Liver (tissue), 9 donors: ENCODE data around the gene SIGLEC9. TPM values are rescaled to one million over a fixed set of nuclear protein-coding genes. Genes with fewer than 3 reads are reported as not detected.

Source experiments
- DNase-seq: peaks from one replicate; pipeline ENCODE4 v3.0.0-alpha.2; 2017; ENCODE audit warnings: low spot score
- H3K27ac ChIP-seq, 2 donors: one replicate each; pipeline ENCODE4 v1.7.0; 2013; ENCODE audit warnings: inconsistent platforms in 2 of 2, low read length in 2 of 2, control low read depth in 1 of 2, low read depth in 1 of 2, mild to moderate bottlenecking in 1 of 2
- H3K27me3 ChIP-seq, 4 donors: one replicate each; pipeline versions ENCODE4 v1.6.1 to v1.7.0; 2013; ENCODE audit warnings: low read length in 3 of 4, inconsistent platforms in 1 of 4, mild to moderate bottlenecking in 1 of 4, moderate library complexity in 1 of 4; ENCODE audit not compliant: control insufficient read depth in 4 of 4, insufficient read depth in 4 of 4
- H3K36me3 ChIP-seq, 4 donors: one replicate each; pipeline versions ENCODE4 v1.6.1 to v1.7.0; 2013; ENCODE audit warnings: low read length in 3 of 4, mild to moderate bottlenecking in 3 of 4, low read depth in 1 of 4, moderate library complexity in 1 of 4; ENCODE audit not compliant: control insufficient read depth in 4 of 4, insufficient read depth in 3 of 4
- H3K4me1 ChIP-seq, 4 donors: one replicate each; pipeline versions ENCODE4 v1.6.1 to v1.7.0; 2013; ENCODE audit warnings: low read length in 3 of 4, mild to moderate bottlenecking in 3 of 4, moderate library complexity in 1 of 4; ENCODE audit not compliant: control insufficient read depth in 4 of 4, insufficient read depth in 4 of 4
- H3K4me3 ChIP-seq, 3 donors: one replicate each; pipeline versions ENCODE4 v1.6.1 to v1.7.0; 2013; ENCODE audit warnings: low read length in 3 of 3, control low read depth in 1 of 3, low read depth in 1 of 3, mild to moderate bottlenecking in 1 of 3
- H3K9ac ChIP-seq, 2 donors: one replicate each; pipeline ENCODE4 v1.7.0; 2013; ENCODE audit warnings: low read length in 2 of 2, mild to moderate bottlenecking in 2 of 2, moderate library complexity in 2 of 2, control low read depth in 1 of 2, low read depth in 1 of 2
- H3K9me3 ChIP-seq, 4 donors: one replicate each; pipeline versions ENCODE4 v1.6.1 to v1.7.0; 2013; ENCODE audit warnings: low read length in 3 of 4; ENCODE audit not compliant: control insufficient read depth in 4 of 4
- CTCF ChIP-seq: fragments of 150-350 bp; IDR thresholded peaks from 2 replicates; pipeline ENCODE4 v1.5.1; 2017; ENCODE audit warnings: improper control_type of control experiment, low read depth, low read length; ENCODE audit not compliant: missing input control
- EGR1 ChIP-seq, 2 donors: IDR thresholded peaks; 2 replicates each; pipeline ENCODE4 v1.6.1; 2016 to 2018; ENCODE audit warnings: antibody characterized with exemption in 2 of 2, low read depth in 2 of 2
- FOXA1 ChIP-seq: IDR thresholded peaks from 2 replicates; pipeline ENCODE4 v1.6.1; 2016; ENCODE audit warnings: antibody characterized with exemption
- FOXA2 ChIP-seq: IDR thresholded peaks from 2 replicates; pipeline ENCODE4 v1.6.1; 2016; ENCODE audit warnings: antibody characterized with exemption
- GABPA ChIP-seq, 2 donors: IDR thresholded peaks in 1 of 2; conservative IDR thresholded peaks in 1 of 2; 2 replicates each; pipeline ENCODE4 v1.6.1; 2016; ENCODE audit warnings: antibody characterized with exemption in 2 of 2, mild to moderate bottlenecking in 1 of 2, moderate library complexity in 1 of 2
- HNF4A ChIP-seq, 2 donors: conservative IDR thresholded peaks; 2 replicates each; pipeline ENCODE4 v1.6.1; 2016; ENCODE audit warnings: antibody characterized with exemption in 2 of 2, mild to moderate bottlenecking in 2 of 2
- JUND ChIP-seq, 2 donors: IDR thresholded peaks; 2 replicates each; pipeline ENCODE4 v1.6.1; 2016; ENCODE audit warnings: antibody characterized with exemption in 2 of 2
- NR2F2 ChIP-seq: IDR thresholded peaks from 2 replicates; pipeline ENCODE4 v1.6.1; 2016; ENCODE audit warnings: antibody characterized with exemption
- RAD21 ChIP-seq, 2 donors: IDR thresholded peaks; 2 replicates each; pipeline ENCODE4 v1.6.1; 2016; ENCODE audit warnings: antibody characterized with exemption in 2 of 2, mild to moderate bottlenecking in 2 of 2
- RXRA ChIP-seq, 2 donors: IDR thresholded peaks; 2 replicates each; pipeline ENCODE4 v1.6.1; 2017 to 2018; ENCODE audit warnings: antibody characterized with exemption in 2 of 2, mild to moderate bottlenecking in 1 of 2
- SP1 ChIP-seq: IDR thresholded peaks from 2 replicates; pipeline ENCODE4 v1.6.1; 2018; ENCODE audit warnings: antibody characterized with exemption, mild to moderate bottlenecking
- YY1 ChIP-seq: IDR thresholded peaks from 2 replicates; pipeline ENCODE4 v1.6.1; 2016; ENCODE audit warnings: antibody characterized with exemption, mild to moderate bottlenecking
- ZBTB33 ChIP-seq: IDR thresholded peaks from 2 replicates; pipeline ENCODE4 v1.6.1; 2016; ENCODE audit warnings: antibody characterized with exemption
- WGBS: extraction: QIAGEN DNeasy Blood & Tissue Kit; methylation state at CpG from one replicate; pipeline ENCODE4 v1.1.7; 2013; 5-methylcytosine and 5-hydroxymethylcytosine counted together
- polyA plus RNA-seq, 2 donors: library from polyadenylated mRNA; stranded (reverse) in 1 of 2; unstranded in 1 of 2; fragments of 200-250 nt in 1 of 2; fragments of >200 nt in 1 of 2; fragmentation: Nextera tagmentation in 1 of 2; extraction: Ambion mirVana in 1 of 2; gene quantifications; one replicate each; pipeline versions ENCODE4 v1.2.1 to v1.2.3, GENCODE V29; 2013 to 2015
- total RNA-seq, 2 donors: library from RNA; depleted of rRNA; stranded (reverse); fragments of >200 nt; gene quantifications; one replicate each; pipeline ENCODE4 v1.2.3, GENCODE V29; 2014
- TF ChIP-seq, protein P1 (sequence below): IDR thresholded peaks from 2 replicates; pipeline ENCODE4 v1.6.1; 2016; ENCODE audit warnings: antibody characterized with exemption
- TF ChIP-seq, protein P2 (sequence below): IDR thresholded peaks from 2 replicates; pipeline ENCODE4 v1.6.1; 2016; ENCODE audit warnings: antibody characterized with exemption, mild to moderate bottlenecking
- donor health status: healthy.
- donor health status: healthy.
- donor health status: healthy.
- donor health status: healthy.
- donor health status: healthy.

Gene SIGLEC9
- total and polyA plus RNA-seq, 4 donors = 3.0 to 5.4 (median 4.4) TPM

GRCh38 chr19:51158474-51159129, 33.9 kb downstream of the SIGLEC9 start:
- no peaks in the 10 kb centered on the region for H3K36me3 ChIP-seq
- no peaks in the 10 kb centered on the region for H3K4me1 ChIP-seq
- TF ChIP-seq RAD21 (IDR thresholded peaks at IDR 0.05) (peak; percentile 61 to 68), CTCF (peak; percentile 48), ZBTB33 (no peak)
- WGBS = 36% methylated on average over 7 of the region's 7 CpGs
- no peaks in the 10 kb centered on the region for H3K9me3 ChIP-seq
- no peak overlapping the region for H3K27ac ChIP-seq
- H3K9ac ChIP-seq = no peak overlapping the region
- H3K27me3 ChIP-seq = no peaks in the 10 kb centered on the region
- H3K4me3 ChIP-seq = no peak overlapping the region
- DNase-seq = peak; percentile 64

DNA sequence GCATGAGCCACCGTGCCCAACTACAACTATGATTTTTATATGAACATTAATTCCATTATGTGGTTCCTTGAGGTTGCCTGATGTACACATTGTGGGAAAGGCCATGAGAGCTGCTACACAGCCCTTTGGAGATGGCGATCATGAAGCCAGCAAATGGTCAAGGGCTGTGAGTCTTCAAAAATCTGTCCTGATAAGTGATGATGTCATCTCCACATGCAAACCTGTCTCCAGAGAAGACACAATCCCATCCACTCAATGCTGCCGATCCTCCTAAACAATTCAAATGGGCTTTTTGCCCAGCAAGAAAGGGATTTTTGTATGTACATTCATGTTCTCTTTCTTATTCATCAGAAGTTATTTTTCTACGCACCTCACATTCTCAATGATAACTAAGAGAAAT, 35.0 kb downstream of the SIGLEC9 start:
- Histone ChIP-seq H3K27ac (no peak overlapping the region), H3K9me3 (no peaks in the 10 kb centered on the region), H3K27me3 (no peaks in the 10 kb centered on the region), H3K4me3 (no peak overlapping the region), H3K4me1 (no peaks in the 10 kb centered on the region), H3K9ac (no peak overlapping the region), H3K36me3 (no peaks in the 10 kb centered on the region)
- DNase-seq = no peak
- TF ChIP-seq YY1 (no peak), FOXA2 (no peak), RAD21 (IDR thresholded peaks at IDR 0.05) (no peak), NR2F2 (no peak)
- 85% methylated on average over 4 of the region's 4 CpGs for WGBS

DNA sequence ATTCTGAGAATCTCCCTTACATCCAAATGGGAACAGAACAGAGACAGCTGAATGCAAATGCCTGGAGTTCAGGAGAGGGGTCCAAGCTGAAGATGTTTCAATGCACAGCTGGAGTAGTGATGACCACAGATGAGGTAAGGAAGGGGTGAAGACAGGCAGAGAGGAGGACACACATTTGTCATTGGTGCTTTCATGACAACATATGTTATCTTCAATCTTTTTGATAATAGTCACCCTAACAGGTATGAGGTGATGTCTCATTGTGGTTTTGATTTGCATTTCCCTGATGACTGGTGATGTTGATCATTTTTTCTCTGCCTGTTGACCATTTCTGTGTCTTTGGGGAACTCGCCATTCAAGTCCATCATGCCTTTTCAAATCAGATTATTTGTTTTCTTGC, 36.6 kb downstream of the SIGLEC9 start:
- Histone ChIP-seq H3K4me3 (no peak overlapping the region), H3K27me3 (no peaks in the 10 kb centered on the region), H3K4me1 (no peaks in the 10 kb centered on the region), H3K27ac (no peak overlapping the region), H3K9me3 (no peaks in the 10 kb centered on the region), H3K36me3 (no peaks in the 10 kb centered on the region), H3K9ac (no peak overlapping the region)
- WGBS = 75% methylated on average over 1 of the region's 1 CpG
- no peak for DNase-seq
- TF ChIP-seq, protein P1, sequence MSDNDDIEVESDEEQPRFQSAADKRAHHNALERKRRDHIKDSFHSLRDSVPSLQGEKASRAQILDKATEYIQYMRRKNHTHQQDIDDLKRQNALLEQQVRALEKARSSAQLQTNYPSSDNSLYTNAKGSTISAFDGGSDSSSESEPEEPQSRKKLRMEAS = no peak
- TF ChIP-seq ZBTB33 (no peak), SP1 (no peak), GABPA (IDR thresholded peaks at IDR 0.05 in 1 of 2, conservative IDR thresholded peaks at IDR 0.05 in 1 of 2) (no peak), NR2F2 (no peak), JUND (IDR thresholded peaks at IDR 0.05) (no peak), FOXA2 (no peak), FOXA1 (no peak), RXRA (IDR thresholded peaks at IDR 0.05) (no peak), RAD21 (IDR thresholded peaks at IDR 0.05) (no peak), YY1 (no peak), CTCF (no peak), EGR1 (IDR thresholded peaks at IDR 0.05; ENCODE audit: low read depth in 2 of 2) (no peak), HNF4A (conservative IDR thresholded peaks at IDR 0.05) (no peak)
- TF ChIP-seq, protein P2, sequence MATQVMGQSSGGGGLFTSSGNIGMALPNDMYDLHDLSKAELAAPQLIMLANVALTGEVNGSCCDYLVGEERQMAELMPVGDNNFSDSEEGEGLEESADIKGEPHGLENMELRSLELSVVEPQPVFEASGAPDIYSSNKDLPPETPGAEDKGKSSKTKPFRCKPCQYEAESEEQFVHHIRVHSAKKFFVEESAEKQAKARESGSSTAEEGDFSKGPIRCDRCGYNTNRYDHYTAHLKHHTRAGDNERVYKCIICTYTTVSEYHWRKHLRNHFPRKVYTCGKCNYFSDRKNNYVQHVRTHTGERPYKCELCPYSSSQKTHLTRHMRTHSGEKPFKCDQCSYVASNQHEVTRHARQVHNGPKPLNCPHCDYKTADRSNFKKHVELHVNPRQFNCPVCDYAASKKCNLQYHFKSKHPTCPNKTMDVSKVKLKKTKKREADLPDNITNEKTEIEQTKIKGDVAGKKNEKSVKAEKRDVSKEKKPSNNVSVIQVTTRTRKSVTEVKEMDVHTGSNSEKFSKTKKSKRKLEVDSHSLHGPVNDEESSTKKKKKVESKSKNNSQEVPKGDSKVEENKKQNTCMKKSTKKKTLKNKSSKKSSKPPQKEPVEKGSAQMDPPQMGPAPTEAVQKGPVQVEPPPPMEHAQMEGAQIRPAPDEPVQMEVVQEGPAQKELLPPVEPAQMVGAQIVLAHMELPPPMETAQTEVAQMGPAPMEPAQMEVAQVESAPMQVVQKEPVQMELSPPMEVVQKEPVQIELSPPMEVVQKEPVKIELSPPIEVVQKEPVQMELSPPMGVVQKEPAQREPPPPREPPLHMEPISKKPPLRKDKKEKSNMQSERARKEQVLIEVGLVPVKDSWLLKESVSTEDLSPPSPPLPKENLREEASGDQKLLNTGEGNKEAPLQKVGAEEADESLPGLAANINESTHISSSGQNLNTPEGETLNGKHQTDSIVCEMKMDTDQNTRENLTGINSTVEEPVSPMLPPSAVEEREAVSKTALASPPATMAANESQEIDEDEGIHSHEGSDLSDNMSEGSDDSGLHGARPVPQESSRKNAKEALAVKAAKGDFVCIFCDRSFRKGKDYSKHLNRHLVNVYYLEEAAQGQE = no peak
